Liver (tissue), 3 donors: ENCODE data around the gene EXOC6.

Experiments
- EGR1 ChIP-seq, 2 donors: IDR thresholded peaks; 2 replicates each; pipeline ENCODE4 v1.6.1; 2016 to 2018; ENCODE audit warnings: antibody characterized with exemption in 2 of 2, low read depth in 2 of 2
- FOXA1 ChIP-seq: IDR thresholded peaks from 2 replicates; pipeline ENCODE4 v1.6.1; 2016; ENCODE audit warnings: antibody characterized with exemption
- GABPA ChIP-seq, 2 donors: IDR thresholded peaks in 1 of 2; conservative IDR thresholded peaks in 1 of 2; 2 replicates each; pipeline ENCODE4 v1.6.1; 2016; ENCODE audit warnings: antibody characterized with exemption in 2 of 2, mild to moderate bottlenecking in 1 of 2, moderate library complexity in 1 of 2
- HNF4G ChIP-seq: IDR thresholded peaks from 2 replicates; pipeline ENCODE4 v1.6.1; 2016; ENCODE audit warnings: antibody characterized with exemption
- RAD21 ChIP-seq, 2 donors: IDR thresholded peaks; 2 replicates each; pipeline ENCODE4 v1.6.1; 2016; ENCODE audit warnings: antibody characterized with exemption in 2 of 2, mild to moderate bottlenecking in 2 of 2
- SP1 ChIP-seq: IDR thresholded peaks from 2 replicates; pipeline ENCODE4 v1.6.1; 2018; ENCODE audit warnings: antibody characterized with exemption, mild to moderate bottlenecking
- TAF1 ChIP-seq: conservative IDR thresholded peaks from 2 replicates; pipeline ENCODE4 v1.6.1; 2016; ENCODE audit warnings: antibody characterized with exemption, mild to moderate bottlenecking
- YY1 ChIP-seq: IDR thresholded peaks from 2 replicates; pipeline ENCODE4 v1.6.1; 2016; ENCODE audit warnings: antibody characterized with exemption, mild to moderate bottlenecking
- TF ChIP-seq, protein P1 (sequence below): fragments of 150-350 bp; IDR thresholded peaks from 2 replicates; pipeline ENCODE4 v1.5.1; 2017; ENCODE audit warnings: improper control_type of control experiment, low read depth, low read length; ENCODE audit not compliant: missing input control
- TF ChIP-seq, protein P2 (sequence below): IDR thresholded peaks from 2 replicates; pipeline ENCODE4 v1.6.1; 2016; ENCODE audit warnings: antibody characterized with exemption
- TF ChIP-seq, protein P3 (sequence below): IDR thresholded peaks from 2 replicates; pipeline ENCODE4 v1.6.1; 2016; ENCODE audit warnings: antibody characterized with exemption, mild to moderate bottlenecking
- TF ChIP-seq, protein P4 (sequence below): IDR thresholded peaks from 2 replicates; pipeline ENCODE4 v1.6.1; 2016; ENCODE audit warnings: antibody characterized with exemption
- TF ChIP-seq, protein P5 (sequence below): IDR thresholded peaks from 2 replicates; pipeline ENCODE4 v1.6.1; 2016; ENCODE audit warnings: antibody characterized with exemption
- donor health status: healthy.
- donor health status: healthy.

DNA sequence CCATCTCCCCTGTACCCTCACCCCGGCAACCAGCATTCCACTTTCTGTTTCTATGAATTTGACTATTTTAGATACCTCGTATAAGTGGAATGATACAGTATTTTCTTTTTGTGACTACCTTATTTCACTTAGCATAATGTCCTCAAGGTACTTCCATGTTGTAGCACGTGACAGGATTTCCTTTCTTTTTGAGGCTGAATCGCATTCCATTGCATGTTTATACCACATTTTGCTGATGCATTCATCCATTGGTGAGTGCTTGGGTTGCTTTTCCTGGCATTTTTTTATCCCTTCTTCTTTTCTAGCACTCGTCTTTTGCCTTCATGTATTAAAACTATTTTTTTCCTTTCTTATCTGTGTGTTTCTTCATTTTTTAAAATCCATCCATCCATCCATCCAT lies 22.3 kb upstream of the EXOC6 start:
- TF ChIP-seq, protein P1, sequence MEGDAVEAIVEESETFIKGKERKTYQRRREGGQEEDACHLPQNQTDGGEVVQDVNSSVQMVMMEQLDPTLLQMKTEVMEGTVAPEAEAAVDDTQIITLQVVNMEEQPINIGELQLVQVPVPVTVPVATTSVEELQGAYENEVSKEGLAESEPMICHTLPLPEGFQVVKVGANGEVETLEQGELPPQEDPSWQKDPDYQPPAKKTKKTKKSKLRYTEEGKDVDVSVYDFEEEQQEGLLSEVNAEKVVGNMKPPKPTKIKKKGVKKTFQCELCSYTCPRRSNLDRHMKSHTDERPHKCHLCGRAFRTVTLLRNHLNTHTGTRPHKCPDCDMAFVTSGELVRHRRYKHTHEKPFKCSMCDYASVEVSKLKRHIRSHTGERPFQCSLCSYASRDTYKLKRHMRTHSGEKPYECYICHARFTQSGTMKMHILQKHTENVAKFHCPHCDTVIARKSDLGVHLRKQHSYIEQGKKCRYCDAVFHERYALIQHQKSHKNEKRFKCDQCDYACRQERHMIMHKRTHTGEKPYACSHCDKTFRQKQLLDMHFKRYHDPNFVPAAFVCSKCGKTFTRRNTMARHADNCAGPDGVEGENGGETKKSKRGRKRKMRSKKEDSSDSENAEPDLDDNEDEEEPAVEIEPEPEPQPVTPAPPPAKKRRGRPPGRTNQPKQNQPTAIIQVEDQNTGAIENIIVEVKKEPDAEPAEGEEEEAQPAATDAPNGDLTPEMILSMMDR = no peak
- TF ChIP-seq RAD21 (IDR thresholded peaks at IDR 0.05) = no peak
- TF ChIP-seq SP1 = no peak
- TF ChIP-seq TAF1 = no peak
- no peak for TF ChIP-seq EGR1 (IDR thresholded peaks at IDR 0.05; ENCODE audit: low read depth in 2 of 2)
- TF ChIP-seq, protein P2, sequence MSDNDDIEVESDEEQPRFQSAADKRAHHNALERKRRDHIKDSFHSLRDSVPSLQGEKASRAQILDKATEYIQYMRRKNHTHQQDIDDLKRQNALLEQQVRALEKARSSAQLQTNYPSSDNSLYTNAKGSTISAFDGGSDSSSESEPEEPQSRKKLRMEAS = no peak
- TF ChIP-seq FOXA1 = no peak
- TF ChIP-seq GABPA (IDR thresholded peaks at IDR 0.05 in 1 of 2, conservative IDR thresholded peaks at IDR 0.05 in 1 of 2) = no peak
- no peak for TF ChIP-seq YY1
- TF ChIP-seq HNF4G = no peak
- TF ChIP-seq, protein P3, sequence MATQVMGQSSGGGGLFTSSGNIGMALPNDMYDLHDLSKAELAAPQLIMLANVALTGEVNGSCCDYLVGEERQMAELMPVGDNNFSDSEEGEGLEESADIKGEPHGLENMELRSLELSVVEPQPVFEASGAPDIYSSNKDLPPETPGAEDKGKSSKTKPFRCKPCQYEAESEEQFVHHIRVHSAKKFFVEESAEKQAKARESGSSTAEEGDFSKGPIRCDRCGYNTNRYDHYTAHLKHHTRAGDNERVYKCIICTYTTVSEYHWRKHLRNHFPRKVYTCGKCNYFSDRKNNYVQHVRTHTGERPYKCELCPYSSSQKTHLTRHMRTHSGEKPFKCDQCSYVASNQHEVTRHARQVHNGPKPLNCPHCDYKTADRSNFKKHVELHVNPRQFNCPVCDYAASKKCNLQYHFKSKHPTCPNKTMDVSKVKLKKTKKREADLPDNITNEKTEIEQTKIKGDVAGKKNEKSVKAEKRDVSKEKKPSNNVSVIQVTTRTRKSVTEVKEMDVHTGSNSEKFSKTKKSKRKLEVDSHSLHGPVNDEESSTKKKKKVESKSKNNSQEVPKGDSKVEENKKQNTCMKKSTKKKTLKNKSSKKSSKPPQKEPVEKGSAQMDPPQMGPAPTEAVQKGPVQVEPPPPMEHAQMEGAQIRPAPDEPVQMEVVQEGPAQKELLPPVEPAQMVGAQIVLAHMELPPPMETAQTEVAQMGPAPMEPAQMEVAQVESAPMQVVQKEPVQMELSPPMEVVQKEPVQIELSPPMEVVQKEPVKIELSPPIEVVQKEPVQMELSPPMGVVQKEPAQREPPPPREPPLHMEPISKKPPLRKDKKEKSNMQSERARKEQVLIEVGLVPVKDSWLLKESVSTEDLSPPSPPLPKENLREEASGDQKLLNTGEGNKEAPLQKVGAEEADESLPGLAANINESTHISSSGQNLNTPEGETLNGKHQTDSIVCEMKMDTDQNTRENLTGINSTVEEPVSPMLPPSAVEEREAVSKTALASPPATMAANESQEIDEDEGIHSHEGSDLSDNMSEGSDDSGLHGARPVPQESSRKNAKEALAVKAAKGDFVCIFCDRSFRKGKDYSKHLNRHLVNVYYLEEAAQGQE = no peak
- TF ChIP-seq, protein P4, sequence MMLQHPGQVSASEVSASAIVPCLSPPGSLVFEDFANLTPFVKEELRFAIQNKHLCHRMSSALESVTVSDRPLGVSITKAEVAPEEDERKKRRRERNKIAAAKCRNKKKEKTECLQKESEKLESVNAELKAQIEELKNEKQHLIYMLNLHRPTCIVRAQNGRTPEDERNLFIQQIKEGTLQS = no peak
- TF ChIP-seq, protein P5, sequence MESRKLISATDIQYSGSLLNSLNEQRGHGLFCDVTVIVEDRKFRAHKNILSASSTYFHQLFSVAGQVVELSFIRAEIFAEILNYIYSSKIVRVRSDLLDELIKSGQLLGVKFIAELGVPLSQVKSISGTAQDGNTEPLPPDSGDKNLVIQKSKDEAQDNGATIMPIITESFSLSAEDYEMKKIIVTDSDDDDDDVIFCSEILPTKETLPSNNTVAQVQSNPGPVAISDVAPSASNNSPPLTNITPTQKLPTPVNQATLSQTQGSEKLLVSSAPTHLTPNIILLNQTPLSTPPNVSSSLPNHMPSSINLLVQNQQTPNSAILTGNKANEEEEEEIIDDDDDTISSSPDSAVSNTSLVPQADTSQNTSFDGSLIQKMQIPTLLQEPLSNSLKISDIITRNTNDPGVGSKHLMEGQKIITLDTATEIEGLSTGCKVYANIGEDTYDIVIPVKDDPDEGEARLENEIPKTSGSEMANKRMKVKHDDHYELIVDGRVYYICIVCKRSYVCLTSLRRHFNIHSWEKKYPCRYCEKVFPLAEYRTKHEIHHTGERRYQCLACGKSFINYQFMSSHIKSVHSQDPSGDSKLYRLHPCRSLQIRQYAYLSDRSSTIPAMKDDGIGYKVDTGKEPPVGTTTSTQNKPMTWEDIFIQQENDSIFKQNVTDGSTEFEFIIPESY = no peak
